HEK293T (cell line): ENCODE measurements around the gene EVA1B.

ENCODE experiments used
- CTCF ChIA-PET: fragments of 350-600 bp; formaldehyde crosslinking; extraction: SDS; loops from one replicate; lab custom pipeline; 2021; ENCODE audit warnings: antibody characterized with exemption, inconsistent platforms; lab: Yijun Ruan, JAX
- POLR2A ChIA-PET: fragments of 350-600 bp; formaldehyde crosslinking; extraction: SDS; loops from one replicate; lab custom pipeline; 2020; ENCODE audit warnings: antibody characterized with exemption, inconsistent platforms; lab: Yijun Ruan, JAX
- DNase-seq: peaks from one replicate; pipeline ENCODE4 v3.0.0; 2012; ENCODE audit warnings: mixed read lengths; ENCODE audit errors: extremely low spot score
- ARNT ChIP-seq: fragments of 450-650 bp; IDR thresholded peaks from 2 replicates; pipeline ENCODE4 v1.6.1; 2017; ENCODE audit warnings: mild to moderate bottlenecking
- BHLHE40 ChIP-seq: fragments of 450-650 bp; IDR thresholded peaks from 2 replicates; pipeline ENCODE4 v1.6.1; 2016; ENCODE audit warnings: mild to moderate bottlenecking, moderate library complexity, borderline replicate concordance
- CTBP1 ChIP-seq: fragments of 450-650 bp; IDR thresholded peaks from 2 replicates; pipeline ENCODE4 v1.6.1; 2016; ENCODE audit warnings: borderline replicate concordance
- ELF4 ChIP-seq: fragments of 450-650 bp; IDR thresholded peaks from 2 replicates; pipeline ENCODE4 v1.6.1; 2017; ENCODE audit warnings: antibody characterized with exemption
- FOXA1 ChIP-seq: fragments of 450-650 bp; IDR thresholded peaks from 2 replicates; pipeline ENCODE4 v1.6.1; 2016; ENCODE audit warnings: mild to moderate bottlenecking
- FOXK2 ChIP-seq: fragments of 450-650 bp; IDR thresholded peaks from 2 replicates; pipeline ENCODE4 v1.6.1; 2016; ENCODE audit warnings: mild to moderate bottlenecking
- FOXM1 ChIP-seq: fragments of 450-650 bp; IDR thresholded peaks from 2 replicates; pipeline ENCODE4 v1.6.1; 2017; ENCODE audit warnings: mild to moderate bottlenecking, borderline replicate concordance
- HDGF ChIP-seq: fragments of 450-650 bp; IDR thresholded peaks from 2 replicates; pipeline ENCODE4 v1.6.1; 2017; ENCODE audit warnings: antibody characterized with exemption, borderline replicate concordance
- L3MBTL2 ChIP-seq: fragments of 450-650 bp; conservative IDR thresholded peaks from 2 replicates; pipeline ENCODE4 v1.6.1; 2016; ENCODE audit warnings: mild to moderate bottlenecking
- LEF1 ChIP-seq: fragments of 450-650 bp; IDR thresholded peaks from 2 replicates; pipeline ENCODE4 v1.6.1; 2017; ENCODE audit warnings: mild to moderate bottlenecking, borderline replicate concordance
- NFRKB ChIP-seq: fragments of 450-650 bp; IDR thresholded peaks from 2 replicates; pipeline ENCODE4 v1.6.1; 2016; ENCODE audit warnings: mild to moderate bottlenecking, moderate library complexity
- PKNOX1 ChIP-seq: fragments of 450-650 bp; IDR thresholded peaks from 2 replicates; pipeline ENCODE4 v1.6.1; 2016
- SP1 ChIP-seq: fragments of 450-650 bp; IDR thresholded peaks from 2 replicates; pipeline ENCODE4 v1.6.1; 2017
- SUZ12 ChIP-seq: fragments of 450-650 bp; IDR thresholded peaks from 2 replicates; pipeline ENCODE4 v1.6.1; 2016; ENCODE audit warnings: mild to moderate bottlenecking
- TARDBP ChIP-seq: fragments of 450-650 bp; IDR thresholded peaks from 2 replicates; pipeline ENCODE4 v1.6.1; 2016
- ZNF384 ChIP-seq: fragments of 450-650 bp; IDR thresholded peaks from 2 replicates; pipeline ENCODE4 v1.6.1; 2016

EVA1B gene

GRCh38 chr1:36323636-36324352 lies at the start of gene EVA1B:
Gene EVA1B (minus strand): TSS chr1:36323645. CDS start chr1:36323037, 608 bp downstream.
- TF ChIP-seq HDGF (no peak), BHLHE40 (no peak), CTBP1 (no peak), SUZ12 (no peak)
- POLR2A ChIA-PET: interaction anchor here (0.9 to 1.5 kb wide), 4 partner anchors 9 to 174 kb away, joined by 3 to 8 read pairs (median 5); partner anchors contain the start of genes THRAP3 and TRAPPC3
- DNase-seq: peak; percentile 70
- CTCF ChIA-PET: interaction anchor here (1.8 kb wide), 1 partner anchor 45 kb away, joined by 9 read pairs; no protein-coding TSS in a partner anchor

- no peak for DNase-seq
- POLR2A ChIA-PET: no interaction called here
- CTCF ChIA-PET: interaction anchor here (0.6 kb wide), 1 partner anchor 12 kb away, joined by 7 read pairs; no protein-coding TSS in a partner anchor
- TF ChIP-seq SUZ12: no peak
- no peak for TF ChIP-seq ARNT
- no peak for TF ChIP-seq LEF1
- TF ChIP-seq PKNOX1: no peak
- TF ChIP-seq HDGF: no peak
- no peak for TF ChIP-seq TARDBP
- no peak for TF ChIP-seq L3MBTL2
- no peak for TF ChIP-seq FOXK2
- no peak for TF ChIP-seq CTBP1
Observed at GRCh38 chr1:36372617-36373016, 49.2 kb upstream of the EVA1B start.

- POLR2A ChIA-PET: interaction anchor here (2.6 kb wide), 1 partner anchor 18 kb away, joined by 14 read pairs; no protein-coding TSS in a partner anchor
- DNase-seq: peak; percentile 85
- CTCF ChIA-PET: interaction anchor here (0.6 to 1.8 kb wide), 8 partner anchors 9 to 361 kb away, joined by 3 to 9 read pairs (median 3); partner anchors contain the start of genes EVA1B and TRAPPC3
- TF ChIP-seq FOXK2 (no peak), SUZ12 (no peak), HDGF (no peak), FOXA1 (no peak), SP1 (no peak), FOXM1 (no peak), LEF1 (no peak), PKNOX1 (no peak), BHLHE40 (no peak), ARNT (no peak), NFRKB (no peak), ELF4 (no peak), ZNF384 (no peak), L3MBTL2 (no peak), TARDBP (no peak)
Observed at GRCh38 chr1:36369061-36369861, 45.8 kb upstream of the EVA1B start.

- CTCF ChIA-PET: interaction anchor here (0.6 to 1.0 kb wide), 5 partner anchors 22 to 219 kb away, joined by 3 read pairs; partner anchors contain the start of gene TRAPPC3
- POLR2A ChIA-PET: interaction anchor here (2.6 kb wide), 1 partner anchor 19 kb away, joined by 14 read pairs; no protein-coding TSS in a partner anchor
- TF ChIP-seq ZNF384: no peak
- TF ChIP-seq NFRKB: no peak
- no peak for TF ChIP-seq FOXK2
- no peak for TF ChIP-seq ELF4
- TF ChIP-seq FOXA1: no peak
- TF ChIP-seq PKNOX1: no peak
- TF ChIP-seq L3MBTL2: no peak
- no peak for TF ChIP-seq HDGF
- DNase-seq: no peak
Observed at GRCh38 chr1:36367798-36368197, 44.4 kb upstream of the EVA1B start.

- CTCF ChIA-PET: interaction anchor here (0.6 to 0.9 kb wide), 3 partner anchors 24 to 135 kb away, joined by 3 to 4 read pairs (median 3); no protein-coding TSS in a partner anchor
- TF ChIP-seq SP1 (no peak), ZNF384 (no peak), FOXM1 (no peak), FOXA1 (no peak), FOXK2 (no peak), PKNOX1 (no peak), SUZ12 (no peak), ARNT (no peak), L3MBTL2 (no peak), TARDBP (no peak), LEF1 (no peak), BHLHE40 (no peak), ELF4 (no peak), CTBP1 (no peak)
- DNase-seq: no peak
- POLR2A ChIA-PET: no interaction called here
Observed at GRCh38 chr1:36367066-36367465, 43.6 kb upstream of the EVA1B start.
